Endodermal cell (in vitro differentiated cells): ENCODE measurements around the gene PHYKPL. TPM values are rescaled to one million over a fixed set of nuclear protein-coding genes. Genes with fewer than 3 reads are reported as not detected.

Experiments
- DNase-seq: peaks from one replicate; pipeline ENCODE4 v3.0.0-alpha.2; 2017
- H3K27ac ChIP-seq: 2 replicates; pipeline ENCODE4 v1.5.1; 2013; ENCODE audit warnings: mild to moderate bottlenecking, low read depth, low read length, moderate library complexity
- H3K27me3 ChIP-seq: 2 replicates; pipeline ENCODE4 v1.6.1; 2013; ENCODE audit warnings: mild to moderate bottlenecking, low read length, moderate library complexity; ENCODE audit not compliant: insufficient read depth, control insufficient read depth, poor library complexity, severe bottlenecking
- H3K36me3 ChIP-seq: 2 replicates; pipeline ENCODE4 v1.7.0; 2013; ENCODE audit warnings: mild to moderate bottlenecking, low read length, moderate library complexity; ENCODE audit not compliant: control insufficient read depth, insufficient read depth
- H3K4me1 ChIP-seq: one replicate; pipeline ENCODE4 v1.7.0; 2013; ENCODE audit warnings: low read length; ENCODE audit not compliant: control insufficient read depth, insufficient read depth
- H3K4me3 ChIP-seq: 2 replicates; pipeline ENCODE4 v1.5.1; 2013; ENCODE audit warnings: mild to moderate bottlenecking, low read length, moderate library complexity
- H3K9ac ChIP-seq: 2 replicates; pipeline ENCODE4 v1.6.1; 2013; ENCODE audit warnings: mild to moderate bottlenecking, low read length, moderate library complexity; ENCODE audit not compliant: poor library complexity, severe bottlenecking; ENCODE audit errors: extremely low read depth
- H3K9me3 ChIP-seq: 2 replicates; pipeline ENCODE4 v1.6.1; 2013; ENCODE audit warnings: mild to moderate bottlenecking, low read length, moderate library complexity; ENCODE audit not compliant: control insufficient read depth
- H3K27ac Mint-ChIP-seq: 2 replicates; pipeline ENCODE4 v1.8.0; 2020; ENCODE audit warnings: mixed read lengths
- H3K27me3 Mint-ChIP-seq: 2 replicates; pipeline ENCODE4 v1.8.0; 2021; ENCODE audit warnings: mild to moderate bottlenecking, mixed read lengths; ENCODE audit not compliant: insufficient read depth
- H3K36me3 Mint-ChIP-seq: 2 replicates; pipeline ENCODE4 v1.8.0; 2020; ENCODE audit warnings: low read depth, mixed read lengths
- H3K4me1 Mint-ChIP-seq: 2 replicates; pipeline ENCODE4 v1.8.0; 2020; ENCODE audit warnings: mixed read lengths
- H3K4me3 Mint-ChIP-seq: 2 replicates; pipeline ENCODE4 v1.8.0; 2020; ENCODE audit warnings: mild to moderate bottlenecking, moderate library complexity, mixed read lengths
- H3K9me3 Mint-ChIP-seq: 2 replicates; pipeline ENCODE4 v1.8.0; 2020; ENCODE audit warnings: mild to moderate bottlenecking, mixed read lengths
- CTCF ChIP-seq: fragments of 200-600 bp; sonication (generic); conservative IDR thresholded peaks from 2 replicates; pipeline ENCODE4 v1.5.0; 2021; ENCODE audit warnings: antibody characterized with exemption, mild to moderate bottlenecking
- WGBS, 2 experiments: methylation state at CpG; one replicate each; pipeline versions ENCODE4 v1.1.5 to v1.1.7; 2013; ENCODE audit warnings: missing lambda C conversion rate in 2 of 2, mixed read lengths in 1 of 2; ENCODE audit not compliant: insufficient coverage in 1 of 2, insufficient read length in 1 of 2; 5-methylcytosine and 5-hydroxymethylcytosine counted together
- total RNA-seq, 2 donors: library from RNA; stranded (reverse); fragmentation: NEBNext Ultra II Directional in 1 of 2; extraction: Animal tissue kit (Norgen Biotek cat#: 25700) in 1 of 2; gene quantifications; 2 replicates in 1 of 2; 3 replicates in 1 of 2; pipeline ENCODE4 v1.2.1, GENCODE V29; 2021

Gene PHYKPL
- total RNA-seq, 2 donors from 2014 or later: 59.9 to 82.5 TPM

- peaks cover 77% of the 10 kb centered on the region for H3K36me3 Mint-ChIP-seq
- peak; percentile 28 for DNase-seq
- H3K4me1 ChIP-seq: no peaks in the 10 kb centered on the region
- H3K27me3 ChIP-seq: no peaks in the 10 kb centered on the region
- H3K27ac Mint-ChIP-seq: no peak overlapping the region
- H3K4me3 ChIP-seq: peak overlapping the region; percentile 5
- peaks cover 76% of the 10 kb centered on the region for H3K36me3 ChIP-seq
- H3K27me3 Mint-ChIP-seq: no peaks in the 10 kb centered on the region
- TF ChIP-seq CTCF: no peak
- H3K9me3 Mint-ChIP-seq: no peaks in the 10 kb centered on the region
- H3K9me3 ChIP-seq: no peaks in the 10 kb centered on the region
- peak overlapping the region; percentile 91 for H3K4me3 Mint-ChIP-seq
- no peak overlapping the region for H3K27ac ChIP-seq
- peaks cover 16% of the 10 kb centered on the region for H3K4me1 Mint-ChIP-seq
- H3K9ac ChIP-seq: no peak overlapping the region
- 100% methylated on average over 1 of the region's 1 CpG for WGBS, 2 experiments
Observed at GRCh38 chr5:178207917-178208280, 24.7 kb downstream of the PHYKPL start.

GRCh38 chr5:178207183-178207916, 25.3 kb downstream of the PHYKPL start:
- Mint-ChIP-seq H3K9me3 (no peaks in the 10 kb centered on the region), H3K27me3 (no peaks in the 10 kb centered on the region), H3K4me1 (peaks cover 16% of the 10 kb centered on the region), H3K36me3 (peaks cover 71% of the 10 kb centered on the region), H3K4me3 (peak overlapping the region; percentile 91), H3K27ac (peak overlapping the region; percentile 76)
- H3K4me1 ChIP-seq: no peaks in the 10 kb centered on the region
- no peak overlapping the region for H3K9ac ChIP-seq
- peak overlapping the region; percentile 98 for H3K4me3 ChIP-seq
- no peaks in the 10 kb centered on the region for H3K27me3 ChIP-seq
- no peak for TF ChIP-seq CTCF
- peak; percentile 56 for DNase-seq
- peaks cover 71% of the 10 kb centered on the region for H3K36me3 ChIP-seq
- no peak overlapping the region for H3K27ac ChIP-seq
- 93 to 94% methylated on average over 3 to 5 of the region's 5 CpGs for WGBS, 2 experiments
- H3K9me3 ChIP-seq: no peaks in the 10 kb centered on the region

- Mint-ChIP-seq H3K27ac (peak overlapping the region; percentile 50), H3K4me1 (peaks cover 16% of the 10 kb centered on the region), H3K4me3 (peak overlapping the region; percentile 91), H3K36me3 (peaks cover 63% of the 10 kb centered on the region), H3K9me3 (no peaks in the 10 kb centered on the region), H3K27me3 (no peaks in the 10 kb centered on the region)
- H3K4me3 ChIP-seq: peak overlapping the region; percentile 98
- no peak overlapping the region for H3K27ac ChIP-seq
- TF ChIP-seq CTCF: no peak
- WGBS, 2 experiments: 64 to 65% methylated on average over 7 to 12 of the region's 12 CpGs
- no peaks in the 10 kb centered on the region for H3K4me1 ChIP-seq
- H3K9me3 ChIP-seq: no peaks in the 10 kb centered on the region
- H3K36me3 ChIP-seq: peaks cover 62% of the 10 kb centered on the region
- H3K27me3 ChIP-seq: no peaks in the 10 kb centered on the region
- peak; percentile 56 for DNase-seq
- H3K9ac ChIP-seq: peak overlapping the region; percentile 96
Observed at GRCh38 chr5:178206166-178207101, 26.2 kb downstream of the PHYKPL start.
